CD4-positive, CD25-positive, alpha-beta regulatory T cell (primary cell): Measurements from ENCODE around the gene ATXN10. TPM values are rescaled to one million over a fixed set of nuclear protein-coding genes. Genes with fewer than 3 reads are reported as not detected.
A peak's percentile ranks its signal among the peaks of the same experiment; 100 is the strongest.

Source experiments
- ATAC-seq, 2 donors: fragments of 150-1000 bp; cut with Tn5 transposase; one replicate each; pipeline ENCODE4 v1.10.0; 2021; ENCODE audit warnings: low read depth in 2 of 2, moderate number of reproducible peaks in 2 of 2, moderate library complexity in 1 of 2
- DNase-seq, 3 donors: peaks; one replicate each; pipeline versions ENCODE4 v3.0.0 to v3.0.0-alpha.2; 2012 to 2022; ENCODE audit warnings: mixed read lengths in 1 of 3
- H3K27ac ChIP-seq: one replicate; pipeline ENCODE4 v1.7.0; 2013; ENCODE audit warnings: mild to moderate bottlenecking, low read length; ENCODE audit not compliant: insufficient read depth, poor library complexity, severe bottlenecking
- H3K27me3 ChIP-seq: one replicate; pipeline ENCODE4 v1.7.0; 2013; ENCODE audit warnings: low read length; ENCODE audit not compliant: control insufficient read depth, insufficient read depth
- H3K36me3 ChIP-seq: one replicate; pipeline ENCODE4 v1.7.0; 2013; ENCODE audit warnings: mild to moderate bottlenecking, low read length, moderate library complexity; ENCODE audit not compliant: control insufficient read depth, insufficient read depth
- H3K4me1 ChIP-seq: 2 replicates; pipeline ENCODE4 v1.7.0; 2013; ENCODE audit warnings: mild to moderate bottlenecking, low read length; ENCODE audit not compliant: insufficient read depth, control insufficient read depth, poor library complexity, severe bottlenecking
- H3K4me3 ChIP-seq: one replicate; pipeline ENCODE4 v1.7.0; 2013; ENCODE audit warnings: low read depth, mild to moderate bottlenecking, low read length, moderate library complexity
- H3K9me3 ChIP-seq, 2 experiments: 1 replicate in 1 of 2; 2 replicates in 1 of 2; pipeline ENCODE4 v1.7.0; 2013; ENCODE audit warnings: low read length in 2 of 2, mild to moderate bottlenecking in 1 of 2, moderate library complexity in 1 of 2; ENCODE audit not compliant: control insufficient read depth in 2 of 2
- H3K27ac Mint-ChIP-seq, 3 donors: one replicate each; pipeline ENCODE4 v1.8.0; 2020 to 2022; ENCODE audit warnings: mild to moderate bottlenecking in 3 of 3, mixed read lengths in 3 of 3, moderate library complexity in 2 of 3
- H3K27me3 Mint-ChIP-seq: one replicate; pipeline ENCODE4 v1.8.0; 2022; ENCODE audit warnings: mild to moderate bottlenecking, mixed read lengths
- H3K36me3 Mint-ChIP-seq: one replicate; pipeline ENCODE4 v1.8.0; 2020; ENCODE audit warnings: mixed read lengths
- H3K4me1 Mint-ChIP-seq, 4 donors: one replicate each; pipeline ENCODE4 v1.8.0; 2020 to 2022; ENCODE audit warnings: mixed read lengths in 4 of 4, mild to moderate bottlenecking in 1 of 4
- H3K4me3 Mint-ChIP-seq, 4 donors: one replicate each; pipeline ENCODE4 v1.8.0; 2020 to 2022; ENCODE audit warnings: mild to moderate bottlenecking in 4 of 4, mixed read lengths in 4 of 4, moderate library complexity in 3 of 4
- H3K9me3 Mint-ChIP-seq, 7 donors: one replicate each; pipeline ENCODE4 v1.8.0; 2020 to 2022; ENCODE audit warnings: mixed read lengths in 7 of 7, mild to moderate bottlenecking in 3 of 7, moderate library complexity in 2 of 7
- polyA plus RNA-seq, 4 donors: library from polyadenylated mRNA; unstranded; fragments of 300-500 nt; fragmentation: Illumina TruSeq; gene quantifications; one replicate each; pipeline ENCODE4 v1.2.3, GENCODE V29; 2021
- total RNA-seq: library from RNA; stranded (reverse); gene quantifications from one replicate; pipeline ENCODE4 v1.2.3, GENCODE V29; 2022

Gene ATXN10
- total and polyA plus RNA-seq, 5 donors from 2014 or later, result 61.7 to 107 (median 80.6) TPM

DNA sequence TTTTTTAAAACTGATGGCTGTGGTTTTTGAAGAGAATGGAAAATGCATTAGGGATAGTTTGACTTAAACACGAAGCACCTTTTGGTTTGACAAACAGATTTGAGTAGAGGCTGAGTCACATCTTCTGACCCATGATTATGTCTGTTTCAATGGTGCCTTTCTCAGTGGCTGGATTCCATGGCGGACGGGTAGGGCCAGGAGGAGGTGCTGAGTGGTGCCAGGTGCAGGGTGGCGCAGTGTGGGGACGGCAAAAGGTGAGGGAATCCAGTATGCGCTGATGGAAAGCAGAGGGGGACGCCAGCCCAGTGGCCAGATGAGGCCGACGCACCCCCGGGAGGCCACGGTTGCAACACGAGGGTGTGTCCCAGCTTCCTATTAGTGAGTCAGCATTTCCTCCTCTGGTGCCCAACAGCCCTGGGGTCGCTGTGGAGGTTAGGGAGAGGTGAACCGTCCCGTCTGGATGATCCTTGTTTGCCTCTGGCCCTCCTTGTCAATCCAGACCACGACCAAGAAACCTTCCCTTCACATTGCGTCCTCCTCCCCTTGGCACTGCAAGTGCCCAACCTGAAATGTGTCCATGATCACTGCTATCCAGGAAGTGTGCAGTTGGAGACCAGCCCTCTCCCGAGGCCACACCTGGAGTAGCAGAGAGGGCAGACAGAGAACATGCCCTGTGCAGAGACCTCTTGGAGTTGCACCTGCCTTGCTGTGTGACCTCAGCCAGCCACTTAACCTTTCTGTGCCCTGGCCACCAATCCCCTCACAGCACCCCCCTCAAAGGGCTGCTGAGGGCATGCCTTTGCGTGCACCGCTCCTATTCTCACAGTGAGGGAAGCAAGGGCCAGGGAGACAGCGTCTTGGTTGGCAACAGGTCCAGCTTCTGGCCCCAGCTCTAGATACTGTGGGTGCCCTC lies 32.5 kb upstream of the ATXN10 start:
- no peak for ATAC-seq
- H3K9me3 ChIP-seq, result no peaks in the 10 kb centered on the region

DNA sequence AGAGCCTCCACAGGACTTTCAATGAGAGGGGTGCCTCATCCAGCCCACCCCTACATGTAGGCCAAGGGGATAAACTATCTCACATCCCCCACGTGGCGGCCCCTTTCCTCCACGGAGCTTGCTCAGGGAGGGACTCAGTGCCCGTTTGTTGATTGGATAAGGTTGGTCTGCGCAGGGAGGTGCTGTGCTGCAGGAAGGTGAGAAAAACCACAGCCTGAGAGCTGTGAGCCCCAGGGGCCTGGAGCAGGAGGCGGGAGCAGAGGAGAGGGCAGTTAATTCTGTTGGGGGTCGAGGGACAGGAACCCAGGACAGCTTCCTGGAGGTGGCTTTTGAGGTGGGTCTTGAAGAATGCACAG lies 31.9 kb upstream of the ATXN10 start:
- no peaks in the 10 kb centered on the region for H3K36me3 Mint-ChIP-seq
- peaks cover 0 to 6% (median 1%) of the 10 kb centered on the region in 4 donors for H3K4me1 Mint-ChIP-seq
- H3K9me3 ChIP-seq, result no peaks in the 10 kb centered on the region
- no peak overlapping the region for H3K27ac Mint-ChIP-seq
- no peak overlapping the region for H3K4me3 ChIP-seq
- peaks cover 61% of the 10 kb centered on the region for H3K27me3 Mint-ChIP-seq
- H3K27ac ChIP-seq, result no peak overlapping the region
- peaks cover 9% of the 10 kb centered on the region for H3K27me3 ChIP-seq
- DNase-seq, result peak in 1 of 3 donors; percentile 22
- no peaks in the 10 kb centered on the region for H3K36me3 ChIP-seq
- no peak for ATAC-seq
- H3K4me1 ChIP-seq, result no peaks in the 10 kb centered on the region
- no peak overlapping the region for H3K4me3 Mint-ChIP-seq
- no peaks in the 10 kb centered on the region for H3K9me3 Mint-ChIP-seq

More for the DNA sequence above, 32.5 kb upstream of the ATXN10 start:
- H3K27me3 Mint-ChIP-seq, result peaks cover 55% of the 10 kb centered on the region
- H3K9me3 Mint-ChIP-seq, result no peaks in the 10 kb centered on the region
- no peak overlapping the region for H3K27ac Mint-ChIP-seq
- Histone ChIP-seq H3K4me3 (no peak overlapping the region), H3K4me1 (no peaks in the 10 kb centered on the region), H3K36me3 (no peaks in the 10 kb centered on the region), H3K27me3 (peaks cover 9% of the 10 kb centered on the region), H3K27ac (no peak overlapping the region)
- H3K4me1 Mint-ChIP-seq, result peaks cover 0 to 6% (median 1%) of the 10 kb centered on the region in 4 donors
- no peak for DNase-seq
- H3K36me3 Mint-ChIP-seq, result no peaks in the 10 kb centered on the region
- no peak overlapping the region for H3K4me3 Mint-ChIP-seq

DNA sequence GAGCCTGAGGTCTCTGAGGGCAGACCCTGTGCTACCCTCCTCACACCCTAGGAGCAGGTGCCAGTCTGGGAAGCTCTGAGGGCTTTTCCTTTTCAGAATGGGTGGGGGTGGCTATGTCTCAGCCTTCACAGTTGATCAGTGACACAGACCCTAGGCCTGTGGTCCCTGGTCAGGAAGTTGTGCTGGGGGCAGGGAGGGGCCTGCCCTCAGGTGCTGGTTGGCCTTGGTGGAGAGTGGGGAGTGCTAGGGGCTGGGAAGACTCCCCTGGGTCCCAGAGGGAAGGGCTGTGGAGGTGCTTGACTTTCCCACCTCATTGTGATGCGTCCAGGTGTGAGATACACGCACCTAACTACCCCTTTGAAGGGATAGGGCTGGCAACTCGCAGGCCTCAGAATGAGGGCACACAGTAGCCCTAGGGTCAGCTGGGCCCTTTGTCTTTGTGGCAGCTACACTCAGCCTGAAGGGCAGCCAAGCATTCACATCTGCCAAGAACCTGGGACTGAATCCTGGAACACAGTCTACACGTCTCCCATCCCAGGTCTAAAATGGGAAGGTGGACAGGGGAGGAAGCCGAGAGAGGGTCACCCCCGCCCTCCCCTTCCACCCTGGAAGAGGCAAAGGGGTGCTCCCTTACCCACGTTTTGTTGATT lies 31.2 kb upstream of the ATXN10 start:
- no peaks in the 10 kb centered on the region for H3K9me3 Mint-ChIP-seq
- Histone ChIP-seq H3K4me3 (no peak overlapping the region), H3K36me3 (no peaks in the 10 kb centered on the region), H3K27me3 (peaks cover 9% of the 10 kb centered on the region), H3K9me3 (no peaks in the 10 kb centered on the region), H3K27ac (no peak overlapping the region), H3K4me1 (peaks cover 4% of the 10 kb centered on the region)
- ATAC-seq, result no peak
- H3K4me3 Mint-ChIP-seq, result no peak overlapping the region
- H3K27me3 Mint-ChIP-seq, result peaks cover 62% of the 10 kb centered on the region
- no peak for DNase-seq
- peaks cover 0 to 6% (median 2%) of the 10 kb centered on the region in 4 donors for H3K4me1 Mint-ChIP-seq
- no peak overlapping the region for H3K27ac Mint-ChIP-seq
- H3K36me3 Mint-ChIP-seq, result no peaks in the 10 kb centered on the region

GRCh38 chr22:45640941-45641621 lies 30.6 kb upstream of the ATXN10 start:
- no peak overlapping the region for H3K4me3 ChIP-seq
- ATAC-seq (no peak), DNase-seq (no peak)
- H3K4me1 Mint-ChIP-seq, result peaks cover 0 to 8% (median 4%) of the 10 kb centered on the region in 4 donors
- no peaks in the 10 kb centered on the region for H3K36me3 ChIP-seq
- H3K9me3 ChIP-seq, result no peaks in the 10 kb centered on the region
- no peak overlapping the region for H3K27ac ChIP-seq
- no peaks in the 10 kb centered on the region for H3K9me3 Mint-ChIP-seq
- peaks cover 58% of the 10 kb centered on the region for H3K27me3 Mint-ChIP-seq
- H3K4me3 Mint-ChIP-seq, result no peak overlapping the region
- no peaks in the 10 kb centered on the region for H3K36me3 Mint-ChIP-seq
- H3K27me3 ChIP-seq, result peaks cover 9% of the 10 kb centered on the region
- no peak overlapping the region for H3K27ac Mint-ChIP-seq
- peaks cover 9% of the 10 kb centered on the region for H3K4me1 ChIP-seq

- H3K4me1 ChIP-seq, result peaks cover 9% of the 10 kb centered on the region
- no peak overlapping the region for H3K27ac ChIP-seq
- H3K27me3 ChIP-seq, result peaks cover 4% of the 10 kb centered on the region
- Mint-ChIP-seq H3K27ac (no peak overlapping the region), H3K27me3 (peaks cover 54% of the 10 kb centered on the region), H3K36me3 (no peaks in the 10 kb centered on the region), H3K9me3 (peaks cover 0 to 1% (median 0%) of the 10 kb centered on the region in 7 donors), H3K4me3 (no peak overlapping the region), H3K4me1 (peaks cover 0 to 8% (median 4%) of the 10 kb centered on the region in 4 donors)
- H3K4me3 ChIP-seq, result no peak overlapping the region
- peak in 1 of 3 donors; percentile 27 for DNase-seq
- no peak for ATAC-seq
- H3K9me3 ChIP-seq, result no peaks in the 10 kb centered on the region
- no peaks in the 10 kb centered on the region for H3K36me3 ChIP-seq
Observed at GRCh38 chr22:45642986-45643385, 28.6 kb upstream of the ATXN10 start.

- Mint-ChIP-seq H3K4me1 (peaks cover 0 to 7% (median 4%) of the 10 kb centered on the region in 4 donors), H3K9me3 (peaks cover 0 to 1% (median 0%) of the 10 kb centered on the region in 7 donors), H3K4me3 (no peak overlapping the region), H3K27ac (no peak overlapping the region), H3K36me3 (no peaks in the 10 kb centered on the region), H3K27me3 (peaks cover 45% of the 10 kb centered on the region)
- DNase-seq (no peak), ATAC-seq (no peak)
- Histone ChIP-seq H3K27me3 (no peaks in the 10 kb centered on the region), H3K4me3 (no peak overlapping the region), H3K36me3 (no peaks in the 10 kb centered on the region), H3K9me3 (no peaks in the 10 kb centered on the region), H3K4me1 (peaks cover 9% of the 10 kb centered on the region), H3K27ac (no peak overlapping the region)
Observed at GRCh38 chr22:45644714-45645113, 26.9 kb upstream of the ATXN10 start.

GRCh38 chr22:45645150-45645525 lies 26.5 kb upstream of the ATXN10 start:
- Histone ChIP-seq H3K36me3 (no peaks in the 10 kb centered on the region), H3K27me3 (no peaks in the 10 kb centered on the region), H3K4me1 (peaks cover 9% of the 10 kb centered on the region), H3K27ac (no peak overlapping the region), H3K9me3 (no peaks in the 10 kb centered on the region), H3K4me3 (no peak overlapping the region)
- DNase-seq (no peak), ATAC-seq (no peak)
- peaks cover 43% of the 10 kb centered on the region for H3K27me3 Mint-ChIP-seq
- H3K4me1 Mint-ChIP-seq, result peaks cover 0 to 6% (median 4%) of the 10 kb centered on the region in 4 donors
- H3K27ac Mint-ChIP-seq, result no peak overlapping the region
- H3K36me3 Mint-ChIP-seq, result no peaks in the 10 kb centered on the region
- H3K9me3 Mint-ChIP-seq, result peaks cover 0 to 1% (median 0%) of the 10 kb centered on the region in 7 donors
- no peak overlapping the region for H3K4me3 Mint-ChIP-seq
